Measurements from ENCODE around the gene ISY1.

- TF ChIP-seq CTCF (IDR thresholded peaks at IDR 0.05) (no peak), POLR2A (IDR thresholded peaks at IDR 0.05) (no peak)
These were observed 78.8 kb downstream of the ISY1 start for GRCh38 chr3:129082026-129082425.
